RCC 7860 (cell line): ENCODE measurements around the gene RALGAPB.

ENCODE experiments used
- DNase-seq: peaks from one replicate; pipeline ENCODE4 v3.0.0-alpha.2; 2015; ENCODE audit warnings: low spot score
- FAIRE-seq: peaks from 2 replicates; lab custom pipeline; 2012; peaks lifted over from hg19 to GRCh38; lab: Jason Lieb, UNC

RALGAPB gene

GRCh38 chr20:38603286-38603685 is 130.6 kb downstream of the RALGAPB start:
- FAIRE-seq, result no peak
- no peak for DNase-seq

- DNase-seq, result peak; percentile 74
- peak; percentile 70 for FAIRE-seq
Measured at GRCh38 chr20:38604873-38605303, 132.2 kb downstream of the RALGAPB start.

DNA sequence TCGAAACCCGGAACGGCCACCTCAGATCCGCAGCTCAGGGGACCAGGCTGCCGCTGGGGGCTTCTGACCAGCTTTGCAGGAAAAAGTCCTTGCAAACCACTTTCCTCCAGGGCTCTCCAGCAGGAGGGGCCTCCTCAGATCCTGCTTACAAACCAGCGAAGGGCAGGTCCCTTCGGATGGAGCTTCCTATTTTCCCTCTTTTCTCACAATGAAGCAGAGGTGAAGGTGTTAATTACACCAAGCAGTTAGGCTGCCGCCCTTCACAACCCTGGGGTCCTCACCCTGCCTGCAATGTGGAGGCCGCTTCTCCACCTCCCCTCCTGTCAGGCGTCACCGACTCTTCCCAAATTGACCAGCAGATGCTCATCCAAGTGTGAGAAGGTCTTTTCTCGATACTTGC is 134.7 kb downstream of the RALGAPB start:
- FAIRE-seq (no peak), DNase-seq (no peak)

DNA sequence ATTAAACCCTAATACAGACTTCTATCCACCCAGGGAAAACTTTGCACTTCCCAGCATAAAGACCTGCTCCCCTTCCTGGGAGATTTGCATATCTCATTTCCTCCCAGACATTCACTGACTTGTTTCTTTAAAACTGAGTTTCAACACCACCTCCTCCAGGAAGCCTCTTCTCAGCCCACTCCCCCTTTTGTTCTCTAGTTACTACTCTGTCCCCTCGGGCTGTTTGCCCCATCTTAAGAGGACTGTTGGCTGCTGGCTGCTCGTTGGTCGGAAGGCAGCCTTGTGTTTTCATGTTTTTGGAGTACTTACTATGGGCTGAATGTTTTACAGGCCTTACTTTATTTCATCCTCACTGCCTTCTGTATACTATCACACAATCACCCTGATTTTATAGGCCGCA is 135.5 kb downstream of the RALGAPB start:
- FAIRE-seq, result no peak
- DNase-seq, result no peak

DNA sequence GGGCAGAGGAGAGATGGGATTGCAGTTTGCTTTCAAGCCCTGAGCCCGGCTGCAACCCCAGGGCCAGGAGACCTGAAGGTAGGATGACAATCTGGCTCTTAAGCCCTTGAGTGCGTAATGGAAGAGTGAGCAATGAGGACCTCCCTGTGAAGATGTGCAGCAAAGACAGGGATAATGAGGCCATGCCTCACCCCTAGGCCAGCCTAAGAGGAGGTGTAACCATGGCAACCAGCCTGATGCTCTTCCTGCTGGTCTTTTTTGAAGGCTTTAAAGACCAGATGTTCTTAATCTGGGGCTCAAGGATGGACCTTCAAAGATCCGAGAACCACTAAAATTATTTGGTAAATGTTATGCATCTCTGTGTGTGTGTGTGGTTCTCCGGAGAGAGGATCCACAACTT is 137.2 kb downstream of the RALGAPB start:
- DNase-seq (no peak), FAIRE-seq (no peak)

GRCh38 chr20:38610521-38610920 is 137.9 kb downstream of the RALGAPB start:
- FAIRE-seq, result peak; percentile 7
- DNase-seq, result peak; percentile 61

DNA sequence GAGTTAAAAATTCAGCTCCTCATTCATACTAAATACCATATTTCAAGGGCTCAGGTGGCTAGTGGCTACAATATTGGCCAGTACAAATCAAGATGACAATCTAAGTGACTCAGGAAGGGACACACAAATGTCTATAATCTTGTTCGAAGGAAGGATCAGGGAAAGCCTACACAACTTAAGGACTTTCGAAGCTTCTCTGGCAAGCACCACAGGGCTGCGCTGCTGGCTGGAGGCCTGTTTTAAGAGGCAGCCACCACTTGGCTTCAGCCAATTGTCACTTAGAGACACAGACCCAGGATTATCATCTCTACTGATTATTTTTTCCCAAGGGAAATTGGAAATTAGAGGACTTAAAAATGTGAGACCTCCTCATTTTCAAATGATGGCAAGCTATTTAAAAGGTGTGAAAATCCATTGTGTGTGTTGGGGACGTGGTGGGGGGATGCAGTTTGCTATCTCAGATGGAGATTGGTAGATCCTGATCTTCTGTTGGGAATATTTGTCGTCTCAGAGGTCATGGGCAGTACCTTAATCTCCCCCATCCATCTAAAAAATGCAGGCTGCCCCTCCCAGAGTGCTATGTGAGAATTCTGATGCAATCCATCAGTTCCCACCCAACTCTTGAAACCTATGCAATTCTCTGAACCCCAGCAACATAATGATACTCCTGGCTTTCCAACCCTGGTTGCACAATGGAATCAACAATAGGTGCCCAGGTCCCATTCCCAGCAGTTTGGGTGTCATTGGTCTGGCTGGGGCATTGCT is 140.3 kb downstream of the RALGAPB start:
- DNase-seq, result no peak
- no peak for FAIRE-seq

DNA sequence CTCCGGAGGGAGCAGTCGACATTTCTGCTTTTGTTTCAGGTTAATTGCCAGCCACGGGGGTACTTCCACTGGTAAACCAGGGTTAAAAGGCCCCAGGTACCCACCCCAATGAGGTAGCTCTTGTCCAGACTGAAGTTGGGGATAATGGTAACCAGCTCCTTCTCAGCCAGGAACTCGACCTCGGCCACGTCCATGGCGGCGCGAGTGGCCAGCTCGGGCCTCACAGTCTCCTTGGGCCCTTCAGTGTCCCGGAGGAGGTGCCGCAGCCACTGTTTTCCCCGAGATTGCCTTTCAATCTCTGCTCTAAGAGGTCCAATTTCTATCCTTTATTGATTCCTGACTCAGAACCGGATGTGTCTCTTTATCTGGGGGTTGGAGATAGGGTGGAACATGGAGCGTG is 142.6 kb downstream of the RALGAPB start:
- no peak for FAIRE-seq
- DNase-seq, result no peak

DNA sequence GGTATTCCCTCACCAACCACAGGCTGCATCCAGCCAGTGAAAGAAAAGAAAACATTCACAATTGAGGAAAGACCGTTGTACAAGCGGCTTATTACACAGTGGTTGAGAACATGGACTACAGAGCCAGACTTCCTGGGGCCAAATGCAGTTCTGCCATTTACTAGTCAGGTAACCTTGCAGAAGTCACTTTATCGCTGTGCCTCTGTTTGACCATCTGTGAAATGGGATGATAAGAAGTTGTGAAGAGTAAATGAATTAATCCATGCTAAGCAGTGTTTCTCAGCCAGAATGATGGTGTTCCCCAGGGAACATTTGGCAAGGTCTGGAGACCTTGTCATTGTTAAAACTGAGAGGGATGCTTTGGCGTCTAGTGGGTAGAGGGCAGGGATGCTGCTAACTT is 143.8 kb downstream of the RALGAPB start:
- FAIRE-seq, result no peak

DNA sequence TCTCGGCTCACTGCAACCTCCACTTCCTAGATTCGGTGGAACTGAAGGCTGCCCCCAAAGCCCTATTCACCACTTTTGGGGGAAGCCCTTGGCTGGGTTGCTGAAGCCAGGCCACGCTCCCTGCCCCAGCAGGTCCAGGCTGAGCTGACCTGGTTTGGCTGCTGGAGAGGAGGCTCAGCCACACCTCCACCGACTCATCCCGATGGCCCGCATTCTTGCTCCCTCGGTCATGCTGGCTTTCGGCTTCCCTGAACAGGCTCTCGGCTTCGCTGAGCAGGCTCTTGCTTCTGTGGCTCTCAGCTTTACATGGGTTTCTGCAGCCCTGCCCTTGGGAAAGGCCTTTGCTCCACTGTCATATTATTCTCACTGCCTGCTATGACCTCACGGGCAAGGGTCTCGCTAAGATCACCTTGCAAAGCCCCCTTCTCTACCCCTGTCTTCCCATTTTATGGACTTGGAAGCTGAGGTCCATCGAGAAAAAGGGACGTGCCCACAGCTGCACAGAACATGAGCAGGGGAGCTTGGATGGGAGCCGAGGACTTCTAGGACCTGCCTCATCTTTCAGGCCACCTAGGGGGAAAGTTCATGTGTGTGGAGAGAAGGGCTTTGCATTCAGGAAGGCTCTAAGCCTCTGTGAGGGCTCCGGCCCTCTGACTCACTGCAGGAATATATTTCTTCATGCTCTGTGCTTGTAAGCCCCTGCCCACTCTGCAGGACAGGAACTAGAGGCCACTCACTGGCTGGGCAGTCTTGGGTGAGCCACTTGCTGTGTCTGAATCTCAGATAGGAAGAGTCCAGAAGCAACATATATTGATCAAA is 144.6 kb downstream of the RALGAPB start:
- peak; percentile 85 for DNase-seq
- peak; percentile 86 for FAIRE-seq

More for the DNA sequence above, 143.8 kb downstream of the RALGAPB start:
- no peak for DNase-seq

GRCh38 chr20:38617830-38618196 is 145.2 kb downstream of the RALGAPB start:
- FAIRE-seq (no peak), DNase-seq (no peak)

GRCh38 chr20:38620441-38620840 is 147.8 kb downstream of the RALGAPB start:
- DNase-seq (no peak), FAIRE-seq (no peak)

GRCh38 chr20:38623061-38623460 is 150.4 kb downstream of the RALGAPB start:
- FAIRE-seq, result no peak
- DNase-seq, result no peak

DNA sequence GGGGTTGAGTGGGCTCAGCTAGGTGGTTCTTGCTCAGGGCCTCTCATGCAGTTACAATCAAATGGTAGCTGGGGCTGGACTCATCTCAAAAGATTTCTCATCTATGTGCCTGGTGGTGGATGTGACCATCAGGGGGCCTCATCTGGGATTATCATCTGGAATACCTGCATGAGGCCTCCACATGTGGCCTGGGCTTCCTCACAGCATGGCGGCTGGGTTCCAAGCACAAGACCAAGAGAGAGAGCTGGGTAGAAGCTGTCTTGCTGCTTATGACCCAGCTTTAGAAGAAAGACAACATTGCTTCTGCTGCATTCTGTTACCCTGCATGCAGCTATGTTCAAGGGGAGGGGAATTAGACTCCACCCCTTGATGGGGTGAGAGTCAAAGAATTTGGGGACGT is 151.4 kb downstream of the RALGAPB start:
- FAIRE-seq (no peak), DNase-seq (no peak)

GRCh38 chr20:38625896-38626295 is 153.3 kb downstream of the RALGAPB start:
- DNase-seq, result no peak
- no peak for FAIRE-seq

DNA sequence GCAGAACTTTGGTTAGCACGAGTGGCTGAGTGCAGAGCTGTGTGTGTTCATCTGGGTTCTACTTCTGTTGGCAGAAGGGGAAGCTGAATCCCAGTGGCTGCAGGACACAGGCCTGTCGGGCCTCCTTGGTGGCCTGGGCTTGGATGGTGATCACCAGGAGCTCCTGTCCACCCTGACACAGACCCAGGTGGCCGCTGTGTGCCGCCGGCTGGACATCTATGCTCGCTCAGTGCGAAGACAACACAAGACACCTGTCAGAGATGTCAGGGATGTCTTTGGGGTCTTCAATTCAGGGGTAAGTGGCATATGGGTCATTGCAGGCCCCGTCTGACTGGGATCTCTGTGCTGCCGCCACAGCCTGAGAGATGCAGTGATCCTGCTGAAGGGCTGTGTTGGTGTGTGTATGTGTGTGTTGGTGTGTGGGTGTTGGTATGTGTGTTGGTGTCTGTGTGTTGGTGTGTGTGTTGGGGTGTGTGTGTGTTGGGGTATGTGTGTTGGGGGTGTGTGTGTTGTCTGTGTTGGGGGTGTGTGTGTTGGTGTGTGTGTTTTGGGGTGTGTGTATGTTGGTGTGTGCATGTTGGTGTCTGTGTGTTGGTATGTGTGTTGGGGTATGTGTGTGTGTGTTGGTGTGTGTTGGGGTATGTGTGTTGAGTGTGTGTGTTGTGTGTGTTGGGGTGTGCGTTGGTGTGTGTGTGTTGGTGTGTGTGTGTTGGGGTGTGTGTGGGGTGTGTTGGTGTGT is 154.4 kb downstream of the RALGAPB start:
- DNase-seq, result no peak
- FAIRE-seq, result no peak
